ENCODE measurements around the gene MEA1.

Gene MEA1

DNA sequence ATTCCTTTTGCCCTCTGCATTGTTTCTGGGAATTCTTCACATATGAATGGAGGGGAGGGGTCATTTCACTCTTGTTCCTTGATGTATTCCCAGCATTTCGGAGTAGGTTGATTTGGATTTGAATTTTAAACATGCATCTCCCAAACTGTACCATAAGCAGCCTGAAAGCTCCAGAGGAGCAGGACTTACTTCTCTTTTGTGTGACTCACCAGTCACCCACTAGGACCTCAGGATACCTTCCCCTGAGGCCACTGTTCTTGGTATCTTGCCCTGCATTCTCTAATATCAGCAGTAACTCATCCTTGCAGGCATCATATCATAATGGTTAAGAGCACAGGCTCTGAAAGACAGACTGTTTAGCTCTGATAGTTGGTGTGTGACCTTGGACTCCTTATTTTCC lies 44.8 kb upstream of the MEA1 start:
- TF ChIP-seq, protein P1, sequence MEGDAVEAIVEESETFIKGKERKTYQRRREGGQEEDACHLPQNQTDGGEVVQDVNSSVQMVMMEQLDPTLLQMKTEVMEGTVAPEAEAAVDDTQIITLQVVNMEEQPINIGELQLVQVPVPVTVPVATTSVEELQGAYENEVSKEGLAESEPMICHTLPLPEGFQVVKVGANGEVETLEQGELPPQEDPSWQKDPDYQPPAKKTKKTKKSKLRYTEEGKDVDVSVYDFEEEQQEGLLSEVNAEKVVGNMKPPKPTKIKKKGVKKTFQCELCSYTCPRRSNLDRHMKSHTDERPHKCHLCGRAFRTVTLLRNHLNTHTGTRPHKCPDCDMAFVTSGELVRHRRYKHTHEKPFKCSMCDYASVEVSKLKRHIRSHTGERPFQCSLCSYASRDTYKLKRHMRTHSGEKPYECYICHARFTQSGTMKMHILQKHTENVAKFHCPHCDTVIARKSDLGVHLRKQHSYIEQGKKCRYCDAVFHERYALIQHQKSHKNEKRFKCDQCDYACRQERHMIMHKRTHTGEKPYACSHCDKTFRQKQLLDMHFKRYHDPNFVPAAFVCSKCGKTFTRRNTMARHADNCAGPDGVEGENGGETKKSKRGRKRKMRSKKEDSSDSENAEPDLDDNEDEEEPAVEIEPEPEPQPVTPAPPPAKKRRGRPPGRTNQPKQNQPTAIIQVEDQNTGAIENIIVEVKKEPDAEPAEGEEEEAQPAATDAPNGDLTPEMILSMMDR (IDR thresholded peaks at IDR 0.05; ENCODE audit: borderline replicate concordance, insufficient read depth, low read depth, low read length) = no peak
- peak overlapping the region; percentile 73 for H3K4me3 ChIP-seq (ENCODE audit: low read depth, low read length)

DNA sequence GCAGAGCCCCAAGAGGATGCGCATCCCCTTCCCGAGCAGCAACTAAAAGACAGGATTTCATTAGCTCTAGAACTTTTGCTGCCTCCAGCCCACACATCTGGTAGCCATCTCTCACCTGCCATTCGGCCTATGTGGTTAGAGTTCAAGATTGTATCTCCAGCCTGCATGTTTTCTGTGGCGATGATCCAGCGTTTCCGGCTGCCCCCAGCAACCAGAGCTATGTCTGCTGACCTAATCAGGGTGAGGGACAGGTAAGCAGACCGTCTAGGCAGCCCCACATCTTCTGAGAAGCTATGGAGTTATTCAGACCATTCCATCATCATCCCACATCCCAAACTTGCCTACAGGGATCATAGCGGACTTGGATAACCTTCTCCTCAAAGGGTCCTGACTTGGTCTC lies 42.2 kb upstream of the MEA1 start:
- no peak overlapping the region for H3K4me3 ChIP-seq (ENCODE audit: low read depth, low read length)
- TF ChIP-seq, protein P1 (IDR thresholded peaks at IDR 0.05; ENCODE audit: borderline replicate concordance, insufficient read depth, low read depth, low read length) = no peak

DNA sequence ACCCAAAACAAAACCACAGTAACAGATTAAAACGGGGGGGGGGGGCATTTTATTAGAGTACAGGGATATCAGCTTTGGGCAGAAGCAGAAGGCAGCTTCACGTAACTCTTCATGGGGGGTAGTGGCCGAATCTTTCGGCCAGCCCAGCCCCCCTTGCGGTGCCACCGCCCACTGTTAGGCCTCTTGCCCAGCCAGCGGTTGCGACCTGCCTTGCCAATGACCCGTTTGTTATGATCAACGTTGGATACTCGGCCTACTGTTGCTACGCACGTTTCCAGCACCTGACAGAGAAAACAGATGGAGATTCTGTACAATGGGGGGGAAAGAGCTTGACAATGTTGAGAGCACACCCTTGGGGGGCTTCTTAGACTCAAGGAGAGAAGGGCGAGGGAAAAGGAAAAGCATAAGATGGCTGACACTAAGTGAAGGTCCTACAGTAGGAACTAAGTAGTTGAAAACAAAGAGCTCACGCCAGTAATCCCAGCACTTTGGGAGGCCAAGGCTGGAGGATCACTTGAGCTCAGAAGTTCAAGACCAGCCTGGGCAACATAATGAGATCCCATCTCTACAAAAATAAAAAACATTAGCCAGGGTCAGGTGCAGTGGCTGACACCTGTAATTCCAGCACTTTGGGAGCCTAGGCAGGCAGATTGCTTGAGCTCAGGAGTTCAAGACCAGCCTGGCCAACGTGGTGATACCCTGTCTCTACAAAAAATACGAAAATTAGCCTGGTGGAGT lies 40.6 kb upstream of the MEA1 start:
- peak overlapping the region; percentile 54 for H3K4me3 ChIP-seq (ENCODE audit: low read depth, low read length)
- TF ChIP-seq, protein P1 (IDR thresholded peaks at IDR 0.05; ENCODE audit: borderline replicate concordance, insufficient read depth, low read depth, low read length) = no peak

DNA sequence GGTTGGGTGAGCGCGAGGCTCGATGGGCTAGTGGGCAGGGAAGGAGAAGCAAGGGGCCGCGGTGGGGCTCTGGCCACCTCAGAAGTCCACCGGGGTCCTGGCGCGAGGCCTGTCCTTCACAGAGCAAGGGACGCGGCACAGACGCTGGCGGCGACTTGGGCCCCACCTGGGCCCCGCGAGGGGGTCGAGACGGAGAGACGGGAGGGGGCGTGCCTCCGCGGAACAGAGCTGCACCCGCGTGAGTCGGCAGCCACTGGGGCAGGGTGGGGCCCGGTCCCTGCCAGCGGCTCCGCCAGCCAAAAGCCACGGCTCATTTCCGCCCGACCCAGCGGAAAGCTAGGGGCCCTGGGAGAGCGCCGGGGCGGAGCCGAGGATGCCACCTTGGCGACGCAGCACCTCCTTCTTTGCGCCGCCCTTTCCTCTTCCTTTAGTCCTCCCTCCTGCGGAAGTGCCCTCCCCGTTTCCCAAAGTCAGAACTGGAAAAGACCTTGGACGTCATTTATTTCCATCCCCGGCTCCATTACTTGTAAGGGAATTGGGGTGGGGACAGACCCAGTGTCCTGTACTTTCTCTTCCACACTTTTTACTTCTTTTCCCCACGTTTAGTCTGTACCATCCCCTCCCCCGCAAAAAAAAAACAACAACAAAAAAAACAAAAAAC lies 39.9 kb upstream of the MEA1 start, which contains the start of gene CUL7:
CUL7 (minus strand) TSS at position 307 of the 661 bp plus-strand sequence. CDS start 1,063 bp downstream, outside the sequence.
- H3K4me3 ChIP-seq (ENCODE audit: low read depth, low read length) = peak within 1 kb of the TSS; percentile 54
- TF ChIP-seq, protein P1 (IDR thresholded peaks at IDR 0.05; ENCODE audit: borderline replicate concordance, insufficient read depth, low read depth, low read length) = no peak

DNA sequence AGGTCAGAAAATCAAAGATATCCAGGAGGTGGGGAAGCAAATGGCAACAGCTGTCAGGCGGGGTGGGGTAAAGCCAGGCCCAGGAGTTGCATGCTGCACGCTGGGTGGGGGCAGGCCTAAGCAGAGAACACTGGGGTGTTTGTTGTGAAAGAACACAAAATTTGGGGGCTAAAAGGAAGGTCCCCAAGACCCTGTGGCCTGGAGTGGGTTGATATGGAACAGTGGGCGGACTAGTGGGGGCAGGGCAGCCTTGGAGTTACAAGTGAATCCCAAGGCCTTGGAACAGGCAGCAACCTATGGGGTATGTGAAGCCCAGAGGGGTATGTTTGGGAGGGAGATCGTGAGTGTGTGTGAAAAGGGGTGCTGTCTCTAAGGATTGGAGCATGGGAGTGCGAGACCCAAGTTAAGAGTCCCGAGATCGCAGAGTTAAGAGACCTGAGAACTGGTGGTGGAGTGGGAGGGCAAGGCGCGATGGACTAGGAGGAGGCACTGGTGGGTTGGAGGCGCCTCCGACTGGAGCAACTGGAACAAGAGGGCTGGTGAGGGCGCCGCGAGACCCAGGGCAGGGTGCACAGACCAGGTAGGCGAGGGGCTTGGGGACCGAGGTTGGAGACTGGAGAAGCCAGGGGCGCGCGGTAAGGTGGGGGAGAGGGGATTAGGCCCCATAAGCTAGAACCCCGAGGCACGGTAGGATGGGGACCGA lies 39.2 kb upstream of the MEA1 start:
- H3K4me3 ChIP-seq (ENCODE audit: low read depth, low read length) = peak overlapping the region; percentile 54

DNA sequence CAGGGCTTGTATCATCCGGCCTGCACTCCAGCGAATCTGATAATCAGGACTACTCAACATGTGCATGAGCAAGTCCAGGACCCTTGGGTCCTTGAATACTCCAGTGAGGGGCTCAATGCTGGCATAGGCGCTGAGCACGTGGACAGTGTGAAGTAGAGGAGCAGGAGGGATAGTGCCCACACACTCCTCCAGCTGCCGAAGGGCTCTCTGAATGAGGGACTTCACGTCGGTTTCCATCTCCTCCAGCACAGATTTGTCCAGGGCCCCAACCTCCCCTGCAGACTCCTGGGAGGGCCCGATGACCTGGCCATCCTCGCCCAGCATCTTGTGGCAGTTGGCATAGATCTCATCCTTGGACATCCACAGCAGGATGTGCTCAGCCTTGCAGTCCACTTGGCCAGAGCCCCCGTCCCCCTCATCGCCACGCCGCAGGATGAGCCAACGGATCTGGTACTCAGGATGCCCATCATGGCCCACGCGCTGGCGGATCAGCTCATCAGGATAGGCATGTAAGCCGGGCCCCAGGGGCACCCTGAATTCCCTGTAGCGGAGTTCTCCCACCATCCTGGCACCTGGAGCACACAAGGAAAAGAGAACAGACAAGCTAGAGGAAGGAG lies 38.6 kb upstream of the MEA1 start:
- no peak overlapping the region for H3K4me3 ChIP-seq (ENCODE audit: low read depth, low read length)
- TF ChIP-seq, protein P1 (IDR thresholded peaks at IDR 0.05; ENCODE audit: borderline replicate concordance, insufficient read depth, low read depth, low read length) = no peak

More for the DNA sequence above, 39.2 kb upstream of the MEA1 start:
- TF ChIP-seq, protein P1 (IDR thresholded peaks at IDR 0.05; ENCODE audit: borderline replicate concordance, insufficient read depth, low read depth, low read length) = no peak

Measured in GM12875 (cell line).